ENCODE results near the gene UBASH3A.

- TF ChIP-seq POLR2A (IDR thresholded peaks at IDR 0.05) (no peak), CTCF (IDR thresholded peaks at IDR 0.05) (no peak)
Measured at GRCh38 chr21:42469272-42469671, 65.6 kb downstream of the UBASH3A start.
